GM19240 (cell line): ENCODE data around the gene SCMH1.

ENCODE experiments used
- DNase-seq: peaks from one replicate; pipeline ENCODE4 v3.0.0; 2011; ENCODE audit warnings: low spot score; ENCODE audit not compliant: insufficient read length

The SCMH1 gene

DNA sequence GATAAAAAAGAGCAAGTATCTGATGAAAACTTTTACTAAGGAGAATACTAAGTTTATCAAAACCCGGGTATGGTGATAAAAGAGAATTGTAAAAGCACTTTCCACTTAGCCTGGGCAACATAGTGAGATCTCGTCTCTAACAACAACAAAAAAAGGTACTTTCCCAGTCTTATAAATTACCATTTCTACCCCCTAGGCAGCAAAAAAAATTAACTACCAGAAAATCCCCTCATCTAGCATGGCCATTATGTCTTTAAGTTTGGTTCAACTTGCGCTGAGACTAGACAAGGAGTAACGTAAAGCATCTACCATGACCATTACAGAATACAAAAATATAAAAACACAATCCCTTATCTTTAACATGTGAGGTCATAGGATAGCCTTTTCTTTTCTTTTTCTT lies 141.9 kb downstream of the SCMH1 start:
- no peak for DNase-seq

DNA sequence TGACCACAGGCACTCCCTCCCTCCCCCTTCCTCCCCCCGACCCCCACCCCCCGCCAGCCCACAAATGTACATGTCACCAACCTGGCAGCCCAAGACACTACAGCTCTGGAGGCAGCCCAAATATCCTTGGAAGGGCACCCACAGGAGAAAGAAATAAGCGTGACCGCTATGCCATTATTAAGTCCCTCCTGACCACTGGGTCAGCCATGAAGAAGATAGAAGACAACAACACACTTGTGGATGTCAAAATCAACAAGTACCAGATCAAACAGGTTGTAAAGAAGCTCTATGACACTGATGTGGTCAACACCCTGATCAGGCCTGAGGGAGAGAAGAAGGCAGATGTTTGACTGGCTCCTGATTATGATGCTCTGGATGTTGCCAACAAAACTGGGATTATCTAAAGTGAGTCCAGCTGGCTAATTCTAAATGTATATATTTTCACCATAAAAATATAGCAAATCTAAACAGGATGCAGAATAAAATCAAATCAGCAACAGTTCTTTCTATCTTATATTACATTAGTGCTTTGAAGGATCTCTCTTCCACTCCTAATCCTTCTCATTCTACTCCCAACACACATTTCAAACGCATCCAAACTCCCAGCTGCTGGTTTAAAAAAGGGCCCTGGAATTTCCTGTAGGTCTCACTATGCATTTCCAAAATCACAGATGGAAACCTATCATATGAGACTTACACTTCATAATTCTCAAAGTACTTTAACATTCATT lies 143.2 kb downstream of the SCMH1 start:
- DNase-seq = no peak

DNA sequence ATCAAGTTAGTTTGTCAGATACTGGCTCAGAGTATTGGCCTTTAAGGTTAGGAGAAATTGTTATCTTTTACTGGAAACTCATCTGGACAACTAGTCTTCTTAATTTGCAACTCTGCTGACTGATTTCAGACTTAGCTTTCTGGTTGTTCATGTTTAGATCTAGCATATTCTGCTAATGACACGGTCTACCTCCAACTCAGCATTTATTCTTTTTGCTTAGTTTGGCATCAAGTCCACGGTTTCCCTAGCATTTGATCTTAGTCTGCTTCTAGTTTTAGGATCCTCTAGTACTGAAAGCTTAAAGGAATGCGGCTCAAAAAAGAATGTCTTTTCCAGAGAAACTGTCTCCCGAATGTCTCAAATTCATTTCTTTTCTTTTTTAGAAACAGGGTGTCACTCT lies 145.0 kb downstream of the SCMH1 start:
- no peak for DNase-seq

DNA sequence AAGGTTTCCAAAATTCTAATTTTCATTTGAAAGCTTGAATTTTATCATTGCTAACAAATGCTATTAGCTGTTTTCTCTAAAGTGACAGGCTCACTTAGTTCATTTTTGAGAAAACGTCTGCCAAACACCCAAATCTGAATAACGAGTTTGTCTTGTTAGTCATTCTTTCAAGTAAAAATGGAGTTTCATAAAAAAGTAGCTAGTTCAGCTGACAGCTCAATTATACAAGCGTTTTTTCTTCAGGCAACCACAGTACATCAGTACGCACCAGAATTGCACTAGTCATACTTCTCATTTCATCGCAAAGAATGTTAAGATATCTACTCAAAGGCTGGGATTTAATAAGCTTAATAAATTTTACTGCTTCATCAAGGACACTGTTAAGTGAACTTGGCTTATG lies 148.3 kb downstream of the SCMH1 start:
- DNase-seq = no peak

DNA sequence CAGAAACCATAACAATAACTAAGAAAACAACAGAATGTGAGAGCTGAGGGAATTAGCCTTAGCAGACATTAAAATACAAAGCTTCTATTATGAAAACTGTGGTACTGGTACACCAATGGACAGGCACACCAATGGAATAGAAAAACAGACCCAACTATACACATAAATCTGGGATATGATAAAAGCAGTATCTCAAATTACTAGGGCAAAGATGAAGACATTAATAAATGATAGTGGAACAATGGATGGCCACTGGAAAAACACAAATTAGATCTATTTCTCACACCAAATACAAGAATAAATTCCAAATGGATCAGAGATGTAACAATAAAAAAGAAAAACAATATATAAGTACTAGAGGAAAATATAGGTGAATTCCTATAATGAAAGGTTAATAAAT lies 155.2 kb downstream of the SCMH1 start:
- DNase-seq = no peak

DNA sequence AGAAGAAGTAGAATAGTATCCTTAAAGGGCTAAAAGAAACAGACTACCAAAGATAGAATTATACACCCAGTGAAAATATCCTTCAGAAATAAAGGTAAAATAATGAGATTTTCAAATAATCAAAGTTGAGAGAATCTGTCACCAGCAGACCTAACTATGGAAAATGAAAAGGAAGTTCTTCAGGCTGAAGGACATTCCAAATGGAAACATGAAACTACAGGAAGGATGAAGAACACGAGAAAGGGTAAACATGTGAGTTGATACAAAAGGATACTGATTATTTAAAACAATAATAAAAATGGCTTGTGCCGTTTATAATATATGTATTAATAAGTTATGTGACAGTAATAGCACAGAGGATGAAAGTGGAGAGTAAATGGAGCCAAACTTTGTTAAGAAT lies 163.5 kb downstream of the SCMH1 start:
- no peak for DNase-seq

DNA sequence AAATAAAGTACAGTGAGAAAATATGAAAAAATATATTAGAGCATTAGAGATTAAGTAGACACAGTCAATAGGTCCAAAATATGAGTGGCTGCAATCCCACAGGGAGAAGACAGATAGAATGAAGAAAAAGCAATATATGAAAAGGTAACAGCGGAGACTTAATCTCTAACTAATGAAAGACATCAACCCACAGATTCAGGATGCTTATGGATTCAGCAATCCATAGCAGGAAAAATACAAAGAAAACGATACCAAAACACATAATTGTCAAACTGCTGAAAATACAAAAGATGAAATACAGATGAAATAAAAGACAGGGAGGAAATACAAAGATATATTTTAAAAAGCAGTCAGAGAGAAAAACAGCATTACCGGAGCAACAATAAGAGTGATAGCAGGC lies 163.9 kb downstream of the SCMH1 start:
- DNase-seq = no peak

DNA sequence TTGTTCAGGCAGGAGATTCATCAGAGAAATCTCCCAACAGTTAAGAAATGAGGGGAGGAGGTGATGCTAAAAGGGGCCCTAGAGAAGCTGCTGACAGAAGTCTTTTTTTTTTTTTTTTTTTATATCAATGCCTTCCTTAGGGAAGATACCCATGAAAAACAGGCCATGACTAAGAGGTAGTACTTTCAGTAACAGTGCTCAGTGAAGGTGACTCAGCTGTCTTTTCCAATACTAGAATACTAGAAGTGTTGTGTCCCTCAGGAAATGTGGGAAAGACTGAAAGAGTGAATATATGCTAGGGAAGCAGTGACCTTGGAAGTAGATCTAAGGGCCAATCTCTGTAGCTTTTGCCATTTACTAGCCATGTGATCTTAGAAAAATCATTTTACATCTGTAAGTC lies 168.1 kb downstream of the SCMH1 start:
- DNase-seq = no peak

DNA sequence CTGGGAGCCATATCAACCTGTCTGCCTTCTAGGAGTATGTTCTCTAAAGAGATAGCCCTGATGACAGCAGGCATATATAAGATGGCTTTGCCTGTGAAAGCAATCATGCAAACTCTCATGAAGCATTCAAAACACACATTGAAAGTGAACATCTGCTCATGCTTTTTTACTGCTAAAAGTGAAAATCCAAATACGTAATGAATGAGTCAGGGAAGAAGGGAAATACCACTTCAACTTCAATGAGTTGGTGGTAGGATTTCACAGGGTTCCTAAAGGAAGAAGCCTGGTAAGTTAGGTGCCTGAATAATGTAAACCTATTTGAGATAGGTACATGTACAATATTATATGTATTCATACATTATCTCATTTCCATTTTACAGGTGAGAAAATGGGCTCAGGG lies 170.1 kb downstream of the SCMH1 start:
- no peak for DNase-seq

DNA sequence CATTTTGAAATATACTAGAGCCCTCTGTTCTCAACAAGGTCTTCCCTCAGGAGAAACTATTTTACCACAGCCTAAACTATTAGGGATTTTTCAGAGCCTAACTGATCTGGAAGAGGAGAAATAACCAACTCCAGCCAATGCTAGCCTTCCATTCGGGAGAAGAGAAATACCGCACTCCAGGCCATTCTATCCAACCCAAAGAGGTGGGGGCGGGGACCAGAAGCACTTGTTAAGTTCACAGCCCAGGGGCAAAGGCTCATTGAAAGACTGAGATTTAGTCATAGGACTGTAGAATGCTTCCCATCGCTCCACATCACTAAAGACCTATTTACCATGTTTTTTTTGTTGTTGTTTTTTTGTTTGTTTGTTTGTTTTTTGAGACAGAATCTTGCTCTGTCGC lies 185.2 kb downstream of the SCMH1 start:
- DNase-seq = no peak

DNA sequence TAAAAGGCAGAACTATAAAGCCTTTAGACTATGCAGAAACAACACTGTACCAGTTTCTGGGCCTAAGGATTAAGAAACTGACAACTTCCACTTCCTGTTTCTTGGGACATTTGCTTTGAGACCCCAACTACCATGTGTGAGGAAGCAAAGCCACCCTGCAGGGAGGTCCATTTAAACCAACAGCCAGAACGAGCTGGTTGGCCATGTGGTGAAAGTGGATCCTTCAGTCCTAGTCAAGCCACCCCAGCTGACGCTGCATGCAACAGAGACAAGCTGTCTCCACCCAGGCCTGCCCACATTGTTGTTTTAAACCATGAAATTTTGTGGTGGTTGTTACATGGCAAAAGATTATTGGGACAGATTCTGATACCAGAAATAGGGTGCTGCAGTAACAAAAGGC lies 188.8 kb downstream of the SCMH1 start:
- DNase-seq = no peak

DNA sequence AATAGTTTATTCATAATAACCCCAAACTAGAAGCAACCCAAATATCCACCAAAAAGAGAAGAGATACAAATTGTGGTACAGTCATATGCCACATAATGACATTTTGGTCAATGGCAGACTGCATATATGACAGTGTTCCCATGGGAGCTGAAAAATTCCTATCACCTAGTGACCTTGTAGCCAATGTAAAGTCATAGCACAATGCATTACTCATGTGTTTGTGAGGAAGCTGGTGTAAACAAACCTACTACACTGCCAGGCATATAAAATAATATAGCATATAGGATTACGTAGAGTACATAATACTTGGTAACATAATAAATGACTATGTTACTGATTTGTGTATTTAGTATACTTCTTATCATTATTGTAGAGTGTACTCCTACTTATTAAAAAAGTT lies 191.1 kb downstream of the SCMH1 start:
- no peak for DNase-seq

DNA sequence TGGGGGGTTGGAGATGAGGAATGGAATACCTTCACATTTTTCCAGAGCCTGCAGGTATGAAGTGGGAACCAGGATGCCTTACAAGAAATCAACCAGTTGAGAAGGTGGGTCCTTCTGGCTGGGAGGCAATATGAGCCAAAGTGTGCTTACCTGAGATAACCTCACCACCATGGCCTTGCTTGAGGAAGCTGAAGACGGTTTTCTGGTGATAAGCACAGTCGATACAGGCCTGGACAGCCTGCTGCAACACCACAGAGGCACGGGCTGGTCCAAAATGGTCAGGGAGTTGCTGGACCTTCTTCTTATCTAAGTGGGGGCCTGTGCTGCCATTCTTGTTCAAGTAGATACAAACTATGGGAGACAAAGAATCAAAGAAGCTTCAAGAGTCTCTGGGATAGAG lies 193.6 kb downstream of the SCMH1 start:
- DNase-seq = no peak

DNA sequence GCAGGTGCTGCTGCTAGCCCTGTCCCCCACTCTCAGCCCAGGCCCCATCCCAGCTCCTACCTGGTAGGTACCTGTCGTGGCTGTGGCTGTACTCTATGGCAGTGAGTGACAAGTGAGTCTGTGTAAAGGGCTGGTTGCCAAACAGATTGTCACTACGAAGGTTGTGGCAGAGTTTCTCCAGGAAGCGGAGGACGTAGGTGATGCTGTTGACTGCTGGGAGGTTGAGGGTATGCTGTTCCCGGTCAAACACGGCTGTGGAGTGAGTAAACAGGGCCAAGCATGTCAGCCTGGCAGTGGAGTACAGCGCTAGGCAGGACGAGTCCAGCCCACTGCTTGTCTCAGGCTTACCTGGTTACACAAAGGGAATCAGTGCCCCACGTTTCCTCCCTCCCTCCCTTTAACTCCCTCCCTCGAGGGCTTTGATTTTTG lies 195.7 kb downstream of the SCMH1 start:
- DNase-seq = no peak

DNA sequence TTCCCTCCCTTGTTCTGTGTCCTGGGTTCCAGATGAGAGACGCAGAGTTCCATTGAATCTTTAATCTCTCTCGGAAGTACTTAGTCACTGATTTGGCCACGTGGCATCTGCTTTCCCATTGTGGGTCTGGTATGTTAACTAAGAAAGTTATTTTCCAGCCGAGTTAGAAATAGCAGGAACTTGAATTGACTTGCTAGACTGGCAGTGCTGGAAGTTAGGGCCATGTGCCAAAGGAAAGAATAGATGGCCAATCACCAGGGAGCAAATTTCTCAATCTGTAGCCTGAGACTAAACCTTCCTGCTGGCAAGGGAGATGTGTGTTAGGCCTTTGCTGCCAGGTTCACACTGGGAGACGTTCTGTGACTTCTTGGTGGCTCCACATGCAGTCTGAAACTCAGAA lies 196.4 kb downstream of the SCMH1 start:
- no peak for DNase-seq

DNA sequence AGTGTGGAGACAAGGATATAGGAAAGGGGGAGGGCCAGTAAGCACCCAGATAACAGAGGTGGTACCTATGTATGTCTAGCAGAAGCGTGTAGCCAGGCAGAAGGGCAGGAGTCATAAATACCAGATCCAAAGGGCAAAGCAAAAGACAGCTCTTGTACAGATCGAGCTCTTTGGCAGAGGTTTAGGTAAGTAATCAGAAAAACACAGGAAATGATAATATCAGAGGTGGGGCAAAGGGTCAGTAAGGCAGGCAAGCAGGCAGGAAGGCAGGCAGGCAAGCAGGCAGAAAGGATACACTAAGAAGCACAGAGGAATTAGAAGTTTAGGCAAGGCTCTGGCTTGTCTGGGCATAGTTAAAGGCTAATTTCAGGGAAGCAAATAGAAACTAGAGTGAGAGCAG lies 197.9 kb downstream of the SCMH1 start:
- DNase-seq = no peak

DNA sequence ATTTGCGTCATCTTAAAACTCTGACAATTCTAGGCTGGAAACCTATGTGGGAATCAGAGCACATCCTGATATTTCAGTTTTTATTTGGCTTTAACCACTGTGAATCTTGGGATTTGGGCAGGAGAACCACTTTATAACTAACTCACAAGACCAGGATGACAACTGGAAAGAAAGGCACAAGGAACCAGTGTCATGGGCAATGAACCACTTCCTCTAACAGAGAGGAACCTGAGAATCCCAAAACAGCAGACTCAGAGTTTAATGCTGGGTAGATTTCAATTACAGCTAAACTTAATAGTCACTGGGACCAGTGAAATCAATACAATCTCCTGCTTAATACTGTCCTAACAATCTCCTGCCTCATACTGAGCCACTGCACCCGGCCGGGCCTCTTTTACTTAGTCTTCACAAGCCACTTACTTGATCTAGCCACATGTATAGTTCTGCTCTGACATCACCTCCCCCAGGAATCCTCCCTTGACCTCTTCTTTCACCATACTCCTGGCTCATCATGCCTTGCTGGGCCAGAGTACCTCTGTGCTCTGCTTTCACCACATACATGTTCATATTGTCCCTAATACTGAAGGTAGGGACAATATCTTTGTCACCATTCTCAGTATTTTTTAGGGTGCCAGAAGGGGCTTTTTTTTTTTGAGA lies 200.4 kb downstream of the SCMH1 start:
- no peak for DNase-seq

DNA sequence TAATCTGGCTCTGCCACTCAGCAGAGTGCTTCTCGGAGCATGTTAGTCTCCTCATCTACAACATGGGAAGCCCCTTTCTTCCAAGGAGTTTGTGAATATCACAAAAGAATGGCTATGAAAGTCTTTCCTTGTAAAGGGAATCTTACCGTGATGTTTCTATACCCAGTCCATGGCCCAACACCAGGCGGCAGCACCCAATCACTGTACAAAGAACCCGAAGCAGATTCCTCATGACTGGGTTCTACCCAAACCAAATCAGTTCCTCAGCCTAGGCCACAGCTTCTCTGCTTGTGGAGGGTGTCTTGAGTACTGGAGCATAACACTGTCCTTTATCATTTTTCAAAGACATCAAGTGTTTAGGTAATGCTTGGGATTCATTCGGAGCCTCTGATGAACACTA lies 204.0 kb downstream of the SCMH1 start:
- DNase-seq = no peak

DNA sequence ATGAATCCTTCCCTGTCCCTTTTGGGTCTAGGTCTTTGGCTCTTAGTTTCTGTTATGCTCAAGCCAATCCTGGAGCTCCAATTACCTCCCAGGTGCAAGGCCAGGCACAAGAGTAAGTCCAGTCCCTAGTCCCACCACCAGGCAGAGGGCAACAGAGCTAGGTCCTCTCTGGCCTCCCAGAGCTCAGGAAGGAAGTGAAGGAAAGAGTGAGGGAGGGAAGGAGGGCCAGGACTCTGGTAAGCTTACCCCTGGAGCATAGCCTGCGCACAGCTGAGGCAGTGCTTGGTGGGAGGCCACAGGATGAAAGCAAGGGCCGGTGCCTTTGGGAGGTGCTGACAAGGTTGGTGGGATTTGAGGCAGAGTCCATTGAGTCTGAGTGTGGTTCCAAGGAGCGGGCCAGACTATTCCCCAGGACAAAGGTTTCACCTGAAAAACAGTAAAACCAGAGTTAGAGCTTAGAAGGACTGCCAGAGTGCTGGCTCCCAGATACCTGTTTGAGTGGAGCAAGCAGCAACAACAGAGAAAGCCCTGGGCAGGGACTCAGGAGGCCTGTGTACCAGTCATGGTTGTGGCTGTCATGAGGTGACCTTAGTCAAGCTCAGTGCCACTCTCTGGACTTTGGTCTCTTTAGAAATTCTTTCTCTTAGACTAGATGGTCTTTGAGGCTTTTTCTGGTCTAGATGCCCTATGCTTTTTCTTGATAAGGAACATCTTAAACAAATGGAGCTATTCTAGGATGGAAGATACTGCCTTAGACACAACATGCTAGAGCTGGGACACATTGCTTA lies 204.8 kb downstream of the SCMH1 start:
- DNase-seq = no peak

DNA sequence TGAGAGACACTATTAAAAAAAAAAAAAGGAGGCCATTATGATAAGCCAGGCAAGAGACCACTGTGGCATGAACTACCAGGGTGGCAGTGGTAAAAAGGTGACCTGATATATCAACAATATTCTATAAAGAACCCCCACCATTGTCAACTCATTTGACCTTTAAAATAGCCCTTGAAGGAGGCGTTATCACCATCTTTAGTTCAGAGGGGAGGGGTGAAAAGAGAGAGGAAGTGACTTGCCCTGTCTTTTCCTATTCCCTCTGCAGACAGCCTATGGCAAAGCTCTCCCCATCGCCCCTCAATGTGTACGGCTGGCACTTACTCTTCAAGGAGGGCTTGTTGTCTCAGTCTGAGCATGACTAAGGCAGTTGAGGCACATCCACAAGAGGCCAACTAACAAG lies 208.8 kb downstream of the SCMH1 start:
- no peak for DNase-seq

DNA sequence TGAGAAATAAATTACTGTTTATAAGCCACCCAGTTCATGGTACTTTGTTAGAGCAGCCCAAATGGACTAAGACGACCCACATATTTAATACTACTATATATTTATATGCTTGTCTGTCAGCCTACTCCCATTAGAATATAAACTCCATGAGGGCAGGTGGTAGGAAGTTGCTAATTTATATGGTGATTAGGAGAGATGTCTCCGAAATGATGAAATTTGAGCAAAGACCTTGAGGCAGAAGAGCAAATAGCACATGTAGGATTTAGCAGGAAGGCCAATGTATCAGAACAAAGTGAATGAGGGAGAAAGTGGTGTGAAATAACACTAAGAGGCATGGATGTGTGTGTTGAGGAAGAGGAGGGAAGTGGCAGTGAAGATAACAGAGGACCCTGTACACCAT lies 210.0 kb downstream of the SCMH1 start:
- no peak for DNase-seq

DNA sequence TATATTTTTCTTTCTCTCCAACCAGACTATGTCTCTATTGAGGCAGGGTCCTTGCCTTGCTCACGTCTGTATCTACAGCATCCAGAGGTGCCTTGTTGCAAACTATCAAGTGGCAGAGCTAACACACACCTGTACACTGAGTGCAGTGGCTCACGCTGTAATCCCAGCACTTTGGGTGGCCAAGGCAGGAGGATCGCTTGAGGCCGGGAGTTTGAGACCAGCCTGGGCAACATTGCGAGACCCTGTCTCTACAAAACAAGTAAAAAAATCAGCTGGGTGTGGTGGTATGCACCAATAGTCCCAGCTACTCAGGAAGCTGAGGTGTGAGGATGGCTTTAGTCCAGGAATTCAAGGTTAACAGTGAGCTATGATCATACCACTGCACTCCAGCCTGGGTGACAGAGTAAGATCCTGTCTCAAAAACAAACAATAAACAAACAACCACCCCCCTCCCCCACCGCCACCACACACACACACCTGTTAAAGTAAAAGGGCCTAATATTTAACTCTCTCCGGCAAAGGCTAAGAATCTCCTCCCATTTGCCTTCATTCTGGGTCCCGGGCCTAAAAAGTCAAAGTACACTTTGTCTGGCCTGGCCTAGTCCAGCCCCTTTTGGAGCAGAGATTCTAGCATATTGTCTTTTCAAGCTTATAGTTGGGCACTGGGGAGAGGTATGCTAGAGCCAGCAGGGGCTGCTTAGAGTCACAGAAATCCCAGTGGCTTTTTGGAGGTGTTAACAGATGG lies 211.1 kb downstream of the SCMH1 start:
- DNase-seq = no peak
